ENCODE measurements around the gene SLC22A4. TPM values are rescaled to one million over a fixed set of nuclear protein-coding genes. Genes with fewer than 3 reads are reported as not detected.

SLC22A4 gene
- polyA plus RNA-seq, 1 experiment = 19.3 TPM

DNA sequence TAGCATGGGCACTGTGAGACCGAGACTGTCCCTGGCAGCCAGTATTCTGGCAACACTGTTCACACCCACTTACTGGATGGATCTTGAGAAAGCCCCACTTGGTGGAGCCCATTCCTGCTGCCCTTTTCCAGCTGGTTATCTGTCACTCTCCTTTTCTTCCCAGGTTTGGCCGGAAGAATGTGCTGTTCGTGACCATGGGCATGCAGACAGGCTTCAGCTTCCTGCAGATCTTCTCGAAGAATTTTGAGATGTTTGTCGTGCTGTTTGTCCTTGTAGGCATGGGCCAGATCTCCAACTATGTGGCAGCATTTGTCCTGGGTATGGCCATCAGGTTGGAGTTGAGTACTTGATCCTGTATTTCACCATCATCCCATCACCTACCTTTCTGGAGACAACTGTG, 89.8 kb downstream of the SLC22A4 start:
- POLR2A ChIA-PET = no interaction called here
- DNase-seq (ENCODE audit: low read depth) = no peak
- Histone ChIP-seq H3K36me3 (ENCODE audit: control insufficient read depth, insufficient read depth, low read length) (peaks cover 7% of the 10 kb centered on the region), H3K27me3 (ENCODE audit: control insufficient read depth, insufficient read depth, low read length) (no peaks in the 10 kb centered on the region), H3K4me3 (ENCODE audit: low read depth, low read length) (no peak overlapping the region)
- CTCF ChIA-PET = interaction anchor here (1.2 to 13.0 kb wide), 5 partner anchors 12 to 436 kb away, joined by 4 to 255 read pairs (median 4); no protein-coding TSS in a partner anchor
- TF ChIP-seq, protein P1, sequence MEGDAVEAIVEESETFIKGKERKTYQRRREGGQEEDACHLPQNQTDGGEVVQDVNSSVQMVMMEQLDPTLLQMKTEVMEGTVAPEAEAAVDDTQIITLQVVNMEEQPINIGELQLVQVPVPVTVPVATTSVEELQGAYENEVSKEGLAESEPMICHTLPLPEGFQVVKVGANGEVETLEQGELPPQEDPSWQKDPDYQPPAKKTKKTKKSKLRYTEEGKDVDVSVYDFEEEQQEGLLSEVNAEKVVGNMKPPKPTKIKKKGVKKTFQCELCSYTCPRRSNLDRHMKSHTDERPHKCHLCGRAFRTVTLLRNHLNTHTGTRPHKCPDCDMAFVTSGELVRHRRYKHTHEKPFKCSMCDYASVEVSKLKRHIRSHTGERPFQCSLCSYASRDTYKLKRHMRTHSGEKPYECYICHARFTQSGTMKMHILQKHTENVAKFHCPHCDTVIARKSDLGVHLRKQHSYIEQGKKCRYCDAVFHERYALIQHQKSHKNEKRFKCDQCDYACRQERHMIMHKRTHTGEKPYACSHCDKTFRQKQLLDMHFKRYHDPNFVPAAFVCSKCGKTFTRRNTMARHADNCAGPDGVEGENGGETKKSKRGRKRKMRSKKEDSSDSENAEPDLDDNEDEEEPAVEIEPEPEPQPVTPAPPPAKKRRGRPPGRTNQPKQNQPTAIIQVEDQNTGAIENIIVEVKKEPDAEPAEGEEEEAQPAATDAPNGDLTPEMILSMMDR (IDR thresholded peaks at IDR 0.05; ENCODE audit: insufficient read depth, low read depth, low read length) = no peak

DNA sequence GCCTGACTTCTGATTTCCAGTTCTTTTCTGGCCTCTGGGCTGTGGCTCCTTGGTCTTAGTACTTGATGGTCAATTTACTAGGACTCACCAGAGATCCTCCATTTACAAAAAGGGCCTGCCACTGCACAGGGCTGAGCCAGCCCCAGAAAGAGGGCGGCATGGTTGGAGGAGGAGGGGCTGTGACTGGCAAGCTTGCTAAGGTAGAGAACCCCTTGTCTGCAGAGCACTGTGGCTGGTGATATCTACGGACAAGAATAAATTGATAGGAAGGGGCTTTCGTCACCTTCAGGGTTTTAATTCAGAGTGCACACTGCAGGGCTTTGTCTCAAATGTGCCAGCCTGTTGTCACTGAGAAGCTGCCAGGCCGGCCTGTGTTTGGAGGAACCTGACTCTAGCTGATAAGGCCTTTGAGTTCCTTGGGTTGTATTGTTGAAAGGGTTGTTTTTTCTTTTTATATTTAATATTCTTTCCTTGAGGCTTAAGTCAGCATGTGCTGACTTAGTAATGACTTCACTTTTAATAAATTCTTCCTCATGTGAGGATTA, 90.4 kb downstream of the SLC22A4 start:
- CTCF ChIA-PET = interaction anchor here (0.7 to 13.0 kb wide), 6 partner anchors 13 to 436 kb away, joined by 3 to 255 read pairs (median 4); no protein-coding TSS in a partner anchor
- POLR2A ChIA-PET = no interaction called here
- Histone ChIP-seq H3K4me3 (ENCODE audit: low read depth, low read length) (no peak overlapping the region), H3K27me3 (ENCODE audit: control insufficient read depth, insufficient read depth, low read length) (no peaks in the 10 kb centered on the region), H3K36me3 (ENCODE audit: control insufficient read depth, insufficient read depth, low read length) (peaks cover 7% of the 10 kb centered on the region)
- DNase-seq (ENCODE audit: low read depth) = no peak
- TF ChIP-seq, protein P1 (IDR thresholded peaks at IDR 0.05; ENCODE audit: insufficient read depth, low read depth, low read length) = no peak

DNA sequence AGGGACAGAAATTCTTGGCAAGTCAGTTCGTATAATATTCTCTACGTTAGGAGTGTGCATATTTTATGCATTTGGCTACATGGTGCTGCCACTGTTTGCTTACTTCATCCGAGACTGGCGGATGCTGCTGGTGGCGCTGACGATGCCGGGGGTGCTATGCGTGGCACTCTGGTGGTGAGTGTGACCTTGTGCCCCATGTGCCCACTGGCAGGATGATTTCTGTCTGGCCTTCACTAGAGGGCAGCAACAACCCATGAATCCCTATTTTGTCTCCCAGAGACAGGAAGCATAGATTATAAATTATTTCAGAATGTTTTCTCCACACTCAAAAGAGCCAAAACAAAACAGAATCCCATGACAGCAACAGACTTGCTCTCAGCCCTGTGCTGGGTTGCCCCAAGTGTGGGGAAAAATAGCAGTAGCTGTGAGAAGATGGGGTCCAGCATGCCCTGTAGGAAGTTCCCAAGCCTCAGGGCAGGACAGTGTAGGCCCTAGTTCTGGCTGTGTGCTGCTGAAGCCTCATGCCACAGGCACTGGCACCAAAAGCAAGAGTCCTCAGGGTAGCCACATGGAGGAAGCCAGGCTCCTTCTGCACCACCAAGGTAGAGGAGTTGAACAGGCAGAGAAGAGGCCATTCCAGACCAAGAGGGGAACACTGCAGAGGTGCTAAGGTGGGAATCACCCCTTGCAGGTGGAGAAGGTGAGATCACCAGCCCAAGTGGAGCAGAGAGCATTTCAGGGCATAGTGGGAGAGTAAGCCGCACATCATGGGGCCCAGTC, 91.3 kb downstream of the SLC22A4 start:
- no peaks in the 10 kb centered on the region for H3K27me3 ChIP-seq (ENCODE audit: control insufficient read depth, insufficient read depth, low read length)
- DNase-seq (ENCODE audit: low read depth) = no peak
- ChIA-PET POLR2A (no interaction called here), CTCF (interaction anchor here (0.6 to 13.0 kb wide), 13 partner anchors 9 to 435 kb away, joined by 3 to 255 read pairs (median 4); no protein-coding TSS in a partner anchor)
- no peak overlapping the region for H3K4me3 ChIP-seq (ENCODE audit: low read depth, low read length)
- H3K36me3 ChIP-seq (ENCODE audit: control insufficient read depth, insufficient read depth, low read length) = peaks cover 7% of the 10 kb centered on the region
- TF ChIP-seq, protein P1 (IDR thresholded peaks at IDR 0.05; ENCODE audit: insufficient read depth, low read depth, low read length) = peak; percentile 77

DNA sequence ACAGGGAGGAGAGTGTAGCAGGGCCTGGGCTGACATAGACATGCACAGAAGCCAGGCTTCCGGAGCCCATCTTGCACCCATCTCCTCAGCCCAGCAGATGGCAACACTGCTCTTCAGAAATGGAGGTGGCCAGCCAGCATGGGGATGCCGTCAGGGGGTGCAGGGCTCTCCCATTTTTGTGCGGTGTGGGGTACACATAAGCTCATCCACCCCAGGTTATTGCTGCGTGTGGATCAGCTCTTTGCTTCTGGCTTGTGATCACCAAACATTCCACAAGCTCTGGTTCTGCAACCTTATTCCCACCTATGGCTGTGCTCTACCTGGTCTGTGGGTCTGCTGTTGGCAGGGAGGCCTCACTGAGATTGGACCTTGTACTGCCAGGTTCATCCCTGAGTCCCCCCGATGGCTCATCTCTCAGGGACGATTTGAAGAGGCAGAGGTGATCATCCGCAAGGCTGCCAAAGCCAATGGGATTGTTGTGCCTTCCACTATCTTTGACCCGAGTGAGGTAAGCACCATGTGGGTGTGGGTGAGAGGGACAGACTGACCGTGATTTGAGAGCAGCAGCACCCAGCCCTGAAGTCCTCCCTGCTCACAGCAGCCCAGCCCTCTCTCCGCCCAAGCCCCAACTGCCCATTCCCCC, 92.6 kb downstream of the SLC22A4 start:
- no peaks in the 10 kb centered on the region for H3K27me3 ChIP-seq (ENCODE audit: control insufficient read depth, insufficient read depth, low read length)
- CTCF ChIA-PET = interaction anchor here (0.6 to 13.0 kb wide), 32 partner anchors 8 to 491 kb away, joined by 3 to 255 read pairs (median 4); partner anchors contain the start of genes CCNI2, IRF1 and SHROOM1
- TF ChIP-seq, protein P1 (IDR thresholded peaks at IDR 0.05; ENCODE audit: insufficient read depth, low read depth, low read length) = peak; percentile 87
- H3K4me3 ChIP-seq (ENCODE audit: low read depth, low read length) = no peak overlapping the region
- POLR2A ChIA-PET = no interaction called here
- peaks cover 7% of the 10 kb centered on the region for H3K36me3 ChIP-seq (ENCODE audit: control insufficient read depth, insufficient read depth, low read length)
- DNase-seq (ENCODE audit: low read depth) = no peak
